Endothelial cell of umbilical vein (primary cell): ENCODE results near the gene EFNA5. TPM values are rescaled to one million over a fixed set of nuclear protein-coding genes. Genes with fewer than 3 reads are reported as not detected.

ENCODE experiments used
- BruUV-seq: library from RNA; stranded (reverse); fragments of 400-500 nt; replicated peaks from 2 replicates; lab custom pipeline; 2021; lab: Mats Ljungman, UMichigan
- CTCF ChIA-PET: fragments of 300-600, 350-600 bp; sonication (Branson Sonifier 250); formaldehyde crosslinking; loops from one replicate; lab custom pipeline; 2021; ENCODE audit warnings: antibody characterized with exemption, inconsistent platforms; lab: Charles Lee
- POLR2A ChIA-PET: fragments of 300-600, 350-600 bp; sonication (Branson Sonifier 250); formaldehyde crosslinking; loops from one replicate; lab custom pipeline; 2021; ENCODE audit warnings: antibody characterized with exemption, inconsistent platforms; lab: Charles Lee
- DNase-seq: peaks from one replicate; pipeline ENCODE4 v3.0.0-alpha.2; 2011; ENCODE audit warnings: low read depth, low spot score
- FAIRE-seq: peaks from 2 replicates; lab custom pipeline; 2011; peaks lifted over from hg19 to GRCh38; lab: Jason Lieb, UNC
- H2AFZ ChIP-seq: 2 replicates; pipeline ENCODE4 v1.6.0; 2012; ENCODE audit warnings: low read depth, low read length, control low read depth, inconsistent platforms
- H3K27ac ChIP-seq: 2 replicates; pipeline ENCODE4 v1.5.1; 2011; ENCODE audit warnings: low read depth, mild to moderate bottlenecking, control low read depth, low read length, moderate library complexity; ENCODE audit not compliant: insufficient read depth
- H3K27me3 ChIP-seq, 2 experiments: 2 replicates each; pipeline versions ENCODE4 v1.6.0 to v1.6.1; 2011; ENCODE audit warnings: low read length in 2 of 2, mixed read lengths in 1 of 2; ENCODE audit not compliant: control insufficient read depth in 2 of 2, insufficient read depth in 2 of 2
- H3K36me3 ChIP-seq, 2 experiments: 2 replicates in 1 of 2; 3 replicates in 1 of 2; pipeline ENCODE4 v1.5.1; 2011; ENCODE audit warnings: low read length in 2 of 2, mild to moderate bottlenecking in 1 of 2, moderate library complexity in 1 of 2; ENCODE audit not compliant: control insufficient read depth in 2 of 2, insufficient read depth in 2 of 2; ENCODE audit errors: extremely low read depth in 1 of 2
- H3K4me1 ChIP-seq: 3 replicates; pipeline ENCODE4 v1.5.1; 2011; ENCODE audit warnings: mild to moderate bottlenecking, low read length; ENCODE audit not compliant: control insufficient read depth, insufficient read depth; ENCODE audit errors: extremely low read depth
- H3K4me2 ChIP-seq: 2 replicates; pipeline ENCODE4 v1.6.1; 2011; ENCODE audit warnings: low read length, control low read depth, mixed read lengths; ENCODE audit not compliant: insufficient read depth
- H3K4me3 ChIP-seq, 3 experiments: fragments of 200-600 bp in 1 of 3; sonication (generic), shearing (Covaris generic) in 1 of 3; replicated peaks in 1 of 3; 2 replicates each; pipeline ENCODE4 v1.5.1; 2011 to 2016; ENCODE audit warnings: control low read depth in 3 of 3, low read length in 3 of 3, mild to moderate bottlenecking in 2 of 3, inconsistent platforms in 1 of 3, low read depth in 1 of 3, moderate library complexity in 1 of 3; ENCODE audit not compliant: insufficient read depth in 1 of 3
- H3K79me2 ChIP-seq: 2 replicates; pipeline ENCODE4 v1.6.0; 2012; ENCODE audit warnings: low read length, inconsistent platforms; ENCODE audit not compliant: control insufficient read depth, insufficient read depth
- H3K9ac ChIP-seq: replicated peaks from 2 replicates; pipeline ENCODE3; 2011; ENCODE audit warnings: low read length, control low read depth; ENCODE audit not compliant: insufficient read depth; ENCODE audit errors: extremely low read depth
- H3K9me1 ChIP-seq: replicated peaks from 3 replicates; pipeline ENCODE4 v1.6.0; 2011; ENCODE audit warnings: mild to moderate bottlenecking, low read length; ENCODE audit not compliant: control insufficient read depth, insufficient read depth; ENCODE audit errors: extremely low read depth
- H3K9me3 ChIP-seq: replicated peaks from 2 replicates; pipeline ENCODE4 v1.5.1; 2012; ENCODE audit warnings: low read length, inconsistent platforms; ENCODE audit not compliant: control insufficient read depth, insufficient read depth
- H4K20me1 ChIP-seq: replicated peaks from 2 replicates; pipeline ENCODE3; 2011; ENCODE audit warnings: mild to moderate bottlenecking, low read length; ENCODE audit not compliant: control insufficient read depth, insufficient read depth; ENCODE audit errors: extremely low read depth
- EZH2 ChIP-seq: IDR thresholded peaks from 2 replicates; pipeline ENCODE4 v1.6.1; 2012; ENCODE audit warnings: borderline replicate concordance, low read depth, mild to moderate bottlenecking, moderate library complexity, low read length, inconsistent platforms; ENCODE audit not compliant: severe bottlenecking
- FOS ChIP-seq: IDR thresholded peaks from 2 replicates; pipeline ENCODE4 v1.6.1; 2011; ENCODE audit warnings: mild to moderate bottlenecking, low read length, moderate library complexity, borderline replicate concordance; ENCODE audit not compliant: insufficient read depth
- GATA2 ChIP-seq: IDR thresholded peaks from 2 replicates; pipeline ENCODE4 v1.7.0; 2011; ENCODE audit warnings: low read depth, mild to moderate bottlenecking, moderate library complexity, mixed read lengths, low read length; ENCODE audit not compliant: insufficient read length, insufficient read depth
- JUN ChIP-seq: IDR thresholded peaks from 2 replicates; pipeline ENCODE4 v1.6.1; 2011; ENCODE audit warnings: borderline replicate concordance, low read depth; ENCODE audit not compliant: insufficient read length, insufficient read depth
- MYC ChIP-seq: IDR thresholded peaks from one replicate; pipeline ENCODE4 v1.6.1; 2011; ENCODE audit warnings: mild to moderate bottlenecking, low read depth, low read length
- POLR2A ChIP-seq: IDR thresholded peaks from 2 replicates; pipeline ENCODE4 v1.6.1; 2012; ENCODE audit warnings: low read depth, mild to moderate bottlenecking, control low read depth, low read length
- POLR2AphosphoS5 ChIP-seq: IDR thresholded peaks from 2 replicates; pipeline ENCODE4 v1.6.1; 2012; ENCODE audit warnings: low read depth, mild to moderate bottlenecking, control low read depth, low read length, moderate library complexity; ENCODE audit not compliant: insufficient read depth
- dilution Hi-C: fragments of 300-500 bp; cut with MboI; formaldehyde crosslinking; loops from one replicate; pipeline ENCODE4 v1.15.0; 2019; ENCODE audit warnings: low sequenced_read_pairs; ENCODE audit not compliant: extremely low pct_ligation_motif_present
- intact Hi-C: fragments of 100-400 bp; cut with micrococcal nuclease; formaldehyde crosslinking; loops from one replicate; pipeline ENCODE4 v1.10.0; 2022
- polyA plus RNA-seq, 4 experiments: library from polyadenylated mRNA; depleted of rRNA in 3 of 4; stranded (reverse) in 3 of 4; unstranded in 1 of 4; fragments of >200 nt; gene quantifications; 2 replicates each; pipeline versions ENCODE4 v1.2.1 to v1.2.3, GENCODE V29; 2011 to 2012; ENCODE audit warnings: missing spikeins in 1 of 4
- total RNA-seq: library from RNA; stranded (reverse); gene quantifications from 2 replicates; pipeline ENCODE4 v1.2.3, GENCODE V29; 2021
- TF ChIP-seq, protein P1 (sequence below): IDR thresholded peaks from 2 replicates; pipeline ENCODE4 v1.6.1; 2011; ENCODE audit not compliant: insufficient read depth, insufficient read length
- TF ChIP-seq, protein P2 (sequence below), 2 donors: IDR thresholded peaks; 1 replicate in 1 of 2; 2 replicates in 1 of 2; pipeline ENCODE4 v1.5.1; 2011; ENCODE audit warnings: low read length in 2 of 2, mild to moderate bottlenecking in 2 of 2, moderate library complexity in 2 of 2, control low read depth in 1 of 2, inconsistent platforms in 1 of 2, low read depth in 1 of 2; ENCODE audit not compliant: insufficient read depth in 1 of 2; ENCODE audit errors: extremely low read depth in 1 of 2

Gene EFNA5
- total and polyA plus RNA-seq, 2 donors (not counting 3 experiments of a cell fraction or from before 2014, with no cell fraction given) = 13.6 to 22.1 TPM

DNA sequence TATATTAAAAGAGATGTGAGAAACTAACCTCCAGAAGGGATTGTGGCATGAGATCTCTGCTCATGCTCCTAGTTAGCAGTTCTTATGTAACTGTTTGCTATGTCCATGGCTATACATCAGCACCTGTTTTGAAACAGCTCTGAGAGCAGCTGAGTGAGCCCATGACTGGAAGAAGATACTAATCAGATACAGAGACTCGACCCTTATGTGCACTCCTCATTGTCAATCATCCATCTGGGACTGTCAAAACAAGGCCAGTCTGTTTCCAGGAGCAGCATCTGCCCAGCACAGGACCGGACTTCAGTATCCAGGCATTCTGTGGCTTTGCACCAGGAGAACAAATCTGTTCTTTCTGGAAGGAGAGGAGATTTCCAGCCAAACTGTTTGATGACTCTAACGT lies 77.7 kb downstream of the EFNA5 start:
- H3K4me3 ChIP-seq = no peak overlapping the region
- no peak for DNase-seq
- no peak overlapping the region for H3K9ac ChIP-seq
- POLR2A ChIA-PET = no interaction called here
- no peaks in the 10 kb centered on the region for H4K20me1 ChIP-seq
- intact Hi-C loops (no loop called here), dilution Hi-C loops (no loop called here)
- H3K79me2 ChIP-seq = no peaks in the 10 kb centered on the region
- no TSS peak for BruUV-seq
- no peaks in the 10 kb centered on the region for H3K36me3 ChIP-seq
- no peak overlapping the region for H3K27ac ChIP-seq
- H2AFZ ChIP-seq = no peak overlapping the region
- H3K4me2 ChIP-seq = no peak overlapping the region
- no peaks in the 10 kb centered on the region for H3K9me3 ChIP-seq
- TF ChIP-seq GATA2 (no peak), EZH2 (no peak), FOS (no peak), POLR2AphosphoS5 (no peak), JUN (no peak), POLR2A (no peak), MYC (no peak)
- TF ChIP-seq, protein P1, sequence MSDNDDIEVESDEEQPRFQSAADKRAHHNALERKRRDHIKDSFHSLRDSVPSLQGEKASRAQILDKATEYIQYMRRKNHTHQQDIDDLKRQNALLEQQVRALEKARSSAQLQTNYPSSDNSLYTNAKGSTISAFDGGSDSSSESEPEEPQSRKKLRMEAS = no peak
- TF ChIP-seq, protein P2, sequence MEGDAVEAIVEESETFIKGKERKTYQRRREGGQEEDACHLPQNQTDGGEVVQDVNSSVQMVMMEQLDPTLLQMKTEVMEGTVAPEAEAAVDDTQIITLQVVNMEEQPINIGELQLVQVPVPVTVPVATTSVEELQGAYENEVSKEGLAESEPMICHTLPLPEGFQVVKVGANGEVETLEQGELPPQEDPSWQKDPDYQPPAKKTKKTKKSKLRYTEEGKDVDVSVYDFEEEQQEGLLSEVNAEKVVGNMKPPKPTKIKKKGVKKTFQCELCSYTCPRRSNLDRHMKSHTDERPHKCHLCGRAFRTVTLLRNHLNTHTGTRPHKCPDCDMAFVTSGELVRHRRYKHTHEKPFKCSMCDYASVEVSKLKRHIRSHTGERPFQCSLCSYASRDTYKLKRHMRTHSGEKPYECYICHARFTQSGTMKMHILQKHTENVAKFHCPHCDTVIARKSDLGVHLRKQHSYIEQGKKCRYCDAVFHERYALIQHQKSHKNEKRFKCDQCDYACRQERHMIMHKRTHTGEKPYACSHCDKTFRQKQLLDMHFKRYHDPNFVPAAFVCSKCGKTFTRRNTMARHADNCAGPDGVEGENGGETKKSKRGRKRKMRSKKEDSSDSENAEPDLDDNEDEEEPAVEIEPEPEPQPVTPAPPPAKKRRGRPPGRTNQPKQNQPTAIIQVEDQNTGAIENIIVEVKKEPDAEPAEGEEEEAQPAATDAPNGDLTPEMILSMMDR (IDR thresholded peaks at IDR 0.05; ENCODE audit: extremely low read depth in 1 of 2, insufficient read depth in 1 of 2, low read depth in 1 of 2, low read length in 2 of 2) = no peak
- no peaks in the 10 kb centered on the region for H3K9me1 ChIP-seq
- CTCF ChIA-PET = interaction anchor here (1.0 to 1.2 kb wide), 2 partner anchors 12 to 24 kb away, joined by 3 read pairs; no protein-coding TSS in a partner anchor
- H3K27me3 ChIP-seq = no peaks in the 10 kb centered on the region
- no peak for FAIRE-seq
- no peaks in the 10 kb centered on the region for H3K4me1 ChIP-seq
